Stimulated activated CD8-positive, alpha-beta memory T cell treated with anti-CD3 and anti-CD28 coated beads, Interleukin-12 subunit alpha, Interleukin-12 subunit beta, amount 100 ng/mL, for 4 hours (primary cell): Measurements from ENCODE around the gene FKBP14.

Source experiments
- DNase-seq: peaks from one replicate; pipeline ENCODE4 v3.0.0-alpha.2; 2020; ENCODE audit warnings: low read depth

FKBP14 gene

GRCh38 chr7:30026229-30027064 is at the start of gene FKBP14:
TSS of gene FKBP14 (minus strand) at chr7:30026702. CDS start at chr7:30026508, 194 bp downstream.
- DNase-seq = peak; percentile 81

GRCh38 chr7:30074422-30075030 is 48.0 kb upstream of the FKBP14 start:
- DNase-seq = no peak

GRCh38 chr7:30072735-30073134 is 46.2 kb upstream of the FKBP14 start:
- no peak for DNase-seq

GRCh38 chr7:30070052-30070451 is 43.5 kb upstream of the FKBP14 start:
- DNase-seq = no peak

- no peak for DNase-seq
These were observed 42.8 kb upstream of the FKBP14 start for GRCh38 chr7:30069096-30069867.

- no peak for DNase-seq
These were observed 41.6 kb upstream of the FKBP14 start for GRCh38 chr7:30068117-30068516.

- no peak for DNase-seq
These were observed 40.2 kb upstream of the FKBP14 start for GRCh38 chr7:30066687-30067086.

- no peak for DNase-seq
These were observed 39.2 kb upstream of the FKBP14 start for GRCh38 chr7:30065746-30066145.

GRCh38 chr7:30062587-30062986 is 36.1 kb upstream of the FKBP14 start:
- no peak for DNase-seq

- peak; percentile 1 for DNase-seq
These were observed 35.3 kb upstream of the FKBP14 start for GRCh38 chr7:30061786-30062185.

GRCh38 chr7:30057741-30058140 is 31.2 kb upstream of the FKBP14 start:
- DNase-seq = no peak

- DNase-seq = no peak
These were observed 26.6 kb upstream of the FKBP14 start for GRCh38 chr7:30053068-30053467.

- DNase-seq = no peak
These were observed 22.7 kb upstream of the FKBP14 start for GRCh38 chr7:30049173-30049572.

GRCh38 chr7:30048582-30048981 is 22.1 kb upstream of the FKBP14 start:
- DNase-seq = no peak

- no peak for DNase-seq
These were observed 20.6 kb upstream of the FKBP14 start for GRCh38 chr7:30047124-30047523.

GRCh38 chr7:30046127-30046770 is 19.7 kb upstream of the FKBP14 start:
- no peak for DNase-seq

- DNase-seq = no peak
These were observed 15.2 kb upstream of the FKBP14 start for GRCh38 chr7:30041526-30042269.

GRCh38 chr7:30040938-30041337 is 14.4 kb upstream of the FKBP14 start:
- no peak for DNase-seq

- DNase-seq = no peak
These were observed 11.9 kb upstream of the FKBP14 start for GRCh38 chr7:30038196-30038980.

GRCh38 chr7:30036220-30036619 is 9.7 kb upstream of the FKBP14 start:
- no peak for DNase-seq

- DNase-seq = no peak
These were observed 8.0 kb upstream of the FKBP14 start for GRCh38 chr7:30034501-30034900.
